HepG2 (cell line): ENCODE measurements around the gene OSBPL2. TPM values are rescaled to one million over a fixed set of nuclear protein-coding genes. Genes with fewer than 3 reads are reported as not detected.

Experiments used
- CREM ChIP-seq, 2 experiments: sonication (generic) in 1 of 2; formaldehyde crosslinking in 1 of 2; IDR thresholded peaks; 2 replicates each; pipeline versions ENCODE4 v1.4.0 to v1.6.1; 2016 to 2020; ENCODE audit warnings: antibody characterized with exemption in 1 of 2, mild to moderate bottlenecking in 1 of 2, missing genetic modification reagents in 1 of 2
- EZH2 ChIP-seq: conservative IDR thresholded peaks from 2 replicates; pipeline ENCODE4 v1.6.1; 2012; ENCODE audit warnings: mild to moderate bottlenecking, low read depth, low read length, moderate library complexity
- FIP1L1 ChIP-seq: fragments of 200-400 bp; formaldehyde crosslinking; IDR thresholded peaks from 2 replicates; pipeline ENCODE4 v1.6.1; 2018; ENCODE audit warnings: low read depth, mild to moderate bottlenecking, low read length, moderate library complexity, borderline replicate concordance; ENCODE audit not compliant: insufficient read depth
- FLYWCH1 ChIP-seq: sonication (generic); formaldehyde crosslinking; IDR thresholded peaks from 2 replicates; pipeline ENCODE4 v1.8.1; 2023; ENCODE audit warnings: mild to moderate bottlenecking, missing genetic modification reagents
- FOXK1 ChIP-seq: sonication (generic); formaldehyde crosslinking; IDR thresholded peaks from 2 replicates; pipeline ENCODE4 v1.4.0; 2020; ENCODE audit warnings: low read depth, missing genetic modification reagents, borderline replicate concordance
- HNRNPL ChIP-seq: fragments of 200-400 bp; formaldehyde crosslinking; IDR thresholded peaks from 2 replicates; pipeline ENCODE4 v1.6.1; 2017; ENCODE audit warnings: mild to moderate bottlenecking, low read depth, low read length
- JUND ChIP-seq: sonication (generic); formaldehyde crosslinking; IDR thresholded peaks from 2 replicates; pipeline ENCODE4 v1.8.0; 2022; ENCODE audit warnings: mild to moderate bottlenecking, missing genetic modification reagents
- LCORL ChIP-seq, 2 experiments: fragments of 450-650 bp in 1 of 2; sonication (generic) in 1 of 2; formaldehyde crosslinking in 1 of 2; IDR thresholded peaks; 2 replicates each; pipeline versions ENCODE4 v1.5.0 to v1.6.1; 2017 to 2020; ENCODE audit warnings: antibody characterized with exemption in 1 of 2, missing genetic modification reagents in 1 of 2
- NCOR1 ChIP-seq: fragments of 200-600 bp; sonication (generic); IDR thresholded peaks from 2 replicates; pipeline ENCODE4 v1.7.0; 2017; ENCODE audit warnings: antibody characterized with exemption, low read length, borderline replicate concordance
- NFIB ChIP-seq: sonication (generic); formaldehyde crosslinking; IDR thresholded peaks from 2 replicates; pipeline ENCODE4 v1.9.0; 2021; ENCODE audit warnings: missing genetic modification reagents, mild to moderate bottlenecking, borderline replicate concordance
- PHF21A ChIP-seq: sonication (generic); formaldehyde crosslinking; IDR thresholded peaks from 2 replicates; pipeline ENCODE4 v1.5.0; 2020; ENCODE audit warnings: mild to moderate bottlenecking, missing genetic modification reagents
- PITX1 ChIP-seq: sonication (generic); formaldehyde crosslinking; IDR thresholded peaks from 2 replicates; pipeline ENCODE4 v1.5.1; 2020; ENCODE audit warnings: mild to moderate bottlenecking, missing genetic modification reagents
- RBM39 ChIP-seq: fragments of 200-400 bp; formaldehyde crosslinking; IDR thresholded peaks from one replicate; pipeline ENCODE4 v1.6.1; 2018; ENCODE audit warnings: antibody characterized with exemption, mild to moderate bottlenecking, low read depth, low read length; ENCODE audit not compliant: poor library complexity, severe bottlenecking
- ZFP36 ChIP-seq: fragments of 150-350 bp; IDR thresholded peaks from 2 replicates; pipeline ENCODE4 v1.6.1; 2018; ENCODE audit warnings: borderline replicate concordance, low read length, low read depth; ENCODE audit not compliant: partially characterized antibody
- ZMAT3 ChIP-seq: sonication (generic); formaldehyde crosslinking; conservative IDR thresholded peaks from 2 replicates; pipeline ENCODE4 v1.7.0; 2021; ENCODE audit warnings: missing genetic modification reagents
- ZNF235 ChIP-seq: sonication (generic); formaldehyde crosslinking; IDR thresholded peaks from 2 replicates; pipeline ENCODE4 v1.8.1; 2023; ENCODE audit warnings: mild to moderate bottlenecking, missing genetic modification reagents, borderline replicate concordance
- ZNF282 ChIP-seq: fragments of 450-650 bp; IDR thresholded peaks from 2 replicates; pipeline ENCODE4 v1.6.1; 2018; ENCODE audit not compliant: partially characterized antibody
- ZNF354B ChIP-seq: sonication (generic); formaldehyde crosslinking; IDR thresholded peaks from 2 replicates; pipeline ENCODE4 v1.8.0; 2022; ENCODE audit warnings: mild to moderate bottlenecking, missing genetic modification reagents
- ZNF430 ChIP-seq: sonication (generic); formaldehyde crosslinking; IDR thresholded peaks from 2 replicates; pipeline ENCODE4 v1.9.0; 2021; ENCODE audit warnings: mild to moderate bottlenecking, missing genetic modification reagents
- ZNF710 ChIP-seq: sonication (generic); formaldehyde crosslinking; IDR thresholded peaks from 2 replicates; pipeline ENCODE4 v1.5.0; 2020; ENCODE audit warnings: mild to moderate bottlenecking, missing genetic modification reagents, borderline replicate concordance
- ZNF788 ChIP-seq: sonication (generic); formaldehyde crosslinking; IDR thresholded peaks from 2 replicates; pipeline ENCODE4 v1.5.0; 2020; ENCODE audit warnings: mild to moderate bottlenecking, missing genetic modification reagents, borderline replicate concordance
- ZUFSP ChIP-seq: sonication (generic); formaldehyde crosslinking; IDR thresholded peaks from 2 replicates; pipeline ENCODE4 v1.9.0; 2021; ENCODE audit warnings: missing genetic modification reagents, mild to moderate bottlenecking, borderline replicate concordance
- polyA plus RNA-seq, 8 experiments: library from polyadenylated mRNA; depleted of rRNA in 3 of 8; stranded (reverse) in 7 of 8; unstranded in 1 of 8; fragments of >200 nt; fragmentation: Illumina TruSeq in 4 of 8; extraction: Trizol in 4 of 8; gene quantifications; 2 replicates each; pipeline versions ENCODE4 v1.2.1 to v1.2.3, GENCODE V29; 2011 to 2016; ENCODE audit warnings: low read depth in 4 of 8, missing spikeins in 1 of 8, mixed read lengths in 1 of 8; ENCODE audit not compliant: insufficient read depth in 1 of 8
- total RNA-seq, 5 experiments: library from RNA; depleted of rRNA; stranded (reverse); fragments of >200 nt; fragmentation: Illumina TruSeq; extraction: Trizol; gene quantifications; 2 replicates each; pipeline ENCODE4 v1.2.3, GENCODE V29; 2016; ENCODE audit warnings: low read depth in 1 of 5
- TF ChIP-seq, protein P1 (sequence below): sonication (generic); formaldehyde crosslinking; IDR thresholded peaks from 2 replicates; pipeline ENCODE4 v1.4.0; 2020; ENCODE audit warnings: missing genetic modification reagents

OSBPL2 gene
- total and polyA plus RNA-seq, 2 of the 13 experiments (the other 11 are each of a cell fraction or from before 2014, with no cell fraction given), result 18.5 to 37.4 TPM

- TF ChIP-seq NCOR1 (no peak; the same call in 1 of the 2 replicates), NFIB (CRISPR knock-in tag) (no peak), HNRNPL (peak; percentile 45; the same call in 1 of the 2 replicates), ZMAT3 (peak; percentile 22; the same call in 1 of the 2 replicates), PHF21A (CRISPR knock-in tag) (peak; percentile 87), FLYWCH1 (CRISPR knock-in tag) (no peak), JUND (CRISPR knock-in tag) (peak; percentile 59), FOXK1 (CRISPR knock-in tag) (peak; percentile 98), RBM39 (peak; percentile 99), ZFP36 (no peak), ZNF430 (CRISPR knock-in tag) (0 out of 2 replicates have a peak, but pooled peaks have one; percentile 5), ZNF788 (CRISPR knock-in tag) (peak; percentile 63; the same call in 1 of the 2 replicates), PITX1 (peak; percentile 45; the same call in 1 of the 2 replicates), LCORL (IDR thresholded peaks at IDR 0.05) (no peak), LCORL (CRISPR knock-in tag; IDR thresholded peaks at IDR 0.05) (peak; percentile 64), EZH2 (no peak), CREM (IDR thresholded peaks at IDR 0.05) (peak; percentile 66; the same call in 1 of the 2 replicates), CREM (CRISPR knock-in tag; IDR thresholded peaks at IDR 0.05) (peak; percentile 24; the same call in 1 of the 2 replicates), ZNF354B (CRISPR knock-in tag) (no peak), ZUFSP (CRISPR knock-in tag) (no peak), ZNF282 (no peak), FIP1L1 (peak; percentile 62; the same call in 1 of the 2 replicates), ZNF235 (CRISPR knock-in tag) (peak; percentile 60; the same call in 1 of the 2 replicates), ZNF710 (CRISPR knock-in tag) (peak; percentile 53; the same call in 1 of the 2 replicates)
- TF ChIP-seq, protein P1, sequence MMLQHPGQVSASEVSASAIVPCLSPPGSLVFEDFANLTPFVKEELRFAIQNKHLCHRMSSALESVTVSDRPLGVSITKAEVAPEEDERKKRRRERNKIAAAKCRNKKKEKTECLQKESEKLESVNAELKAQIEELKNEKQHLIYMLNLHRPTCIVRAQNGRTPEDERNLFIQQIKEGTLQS (CRISPR knock-in tag), result peak; percentile 46; the same call in 1 of the 2 replicates
Observed at GRCh38 chr20:62302341-62303061, 64.2 kb downstream of the OSBPL2 start, which contains the start of gene ADRM1 (continued).
